IMR-90 (cell line): ENCODE measurements around the gene TBPL1. TPM values are rescaled to one million over a fixed set of nuclear protein-coding genes. Genes with fewer than 3 reads are reported as not detected.

Source experiments
- ATAC-seq: fragments of 200-7000 bp; cut with Tn5 transposase; 2 replicates; pipeline ENCODE4 v1.9.1; 2020; ENCODE audit warnings: low read depth, mild to moderate bottlenecking, moderate library complexity
- BruUV-seq: library from RNA; stranded (reverse); fragments of 400-500 nt; replicated peaks from 2 replicates; lab custom pipeline; 2021; lab: Mats Ljungman, UMichigan
- CTCF ChIA-PET: fragments of 300-600 bp; formaldehyde crosslinking; extraction: SDS; loops from one replicate; lab custom pipeline; 2021; ENCODE audit warnings: antibody characterized with exemption; lab: Yijun Ruan, JAX
- POLR2A ChIA-PET: fragments of 300-600 bp; sonication (Branson Sonifier 250); formaldehyde crosslinking; loops from one replicate; lab custom pipeline; 2022; ENCODE audit warnings: antibody characterized with exemption; ENCODE audit not compliant: unreplicated experiment; lab: Charles Lee
- DNase-seq: peaks from one replicate; pipeline ENCODE4 v3.0.0; 2013
- H2AFZ ChIP-seq: replicated peaks from 2 replicates; pipeline ENCODE3; 2013; ENCODE audit warnings: low read length, mild to moderate bottlenecking; ENCODE audit not compliant: poor library complexity
- H2AK5ac ChIP-seq: 2 replicates; pipeline ENCODE4 v1.6.1; 2013; ENCODE audit warnings: low read depth, low read length, inconsistent platforms
- H2AK9ac ChIP-seq: replicated peaks from 2 replicates; pipeline ENCODE3; 2013; ENCODE audit warnings: mild to moderate bottlenecking, low read depth, low read length, moderate library complexity; ENCODE audit not compliant: poor library complexity
- H2BK120ac ChIP-seq: 2 replicates; pipeline ENCODE4 v1.6.1; 2013; ENCODE audit warnings: low read depth, low read length, inconsistent platforms
- H2BK15ac ChIP-seq: 3 replicates; pipeline ENCODE4 v1.6.1; 2013; ENCODE audit warnings: low read depth, low read length, inconsistent platforms
- H2BK20ac ChIP-seq: 2 replicates; pipeline ENCODE4 v1.6.1; 2013; ENCODE audit warnings: low read depth, mild to moderate bottlenecking, inconsistent platforms, low read length, moderate library complexity
- H2BK5ac ChIP-seq: 2 replicates; pipeline ENCODE4 v1.6.1; 2013; ENCODE audit warnings: mild to moderate bottlenecking, low read depth, low read length, inconsistent platforms; ENCODE audit not compliant: poor library complexity, severe bottlenecking
- H3K14ac ChIP-seq: replicated peaks from 2 replicates; pipeline ENCODE4 v1.6.1; 2013; ENCODE audit warnings: low read depth, low read length, inconsistent platforms
- H3K18ac ChIP-seq: 2 replicates; pipeline ENCODE4 v1.6.1; 2013; ENCODE audit warnings: low read depth, low read length, control low read depth
- H3K23ac ChIP-seq: 2 replicates; pipeline ENCODE4 v1.6.1; 2013; ENCODE audit warnings: low read depth, low read length, inconsistent platforms
- H3K27ac ChIP-seq: 2 replicates; pipeline ENCODE4 v1.5.1; 2013; ENCODE audit warnings: mild to moderate bottlenecking, control low read depth, low read length; ENCODE audit not compliant: insufficient read depth
- H3K27me3 ChIP-seq: 2 replicates; pipeline ENCODE4 v1.6.1; 2013; ENCODE audit warnings: low read length; ENCODE audit not compliant: control insufficient read depth, insufficient read depth
- H3K36me3 ChIP-seq: 2 replicates; pipeline ENCODE4 v1.6.1; 2013; ENCODE audit warnings: low read length, mixed read lengths; ENCODE audit not compliant: control insufficient read depth, insufficient read depth
- H3K4ac ChIP-seq: 2 replicates; pipeline ENCODE4 v1.6.1; 2013; ENCODE audit warnings: low read depth, low read length, inconsistent platforms
- H3K4me1 ChIP-seq: 2 replicates; pipeline ENCODE4 v1.6.1; 2013; ENCODE audit warnings: low read length, mixed read lengths; ENCODE audit not compliant: control insufficient read depth, insufficient read depth
- H3K4me2 ChIP-seq: 2 replicates; pipeline ENCODE4 v1.6.1; 2013; ENCODE audit warnings: low read depth, mild to moderate bottlenecking, control low read depth, low read length, moderate library complexity
- H3K4me3 ChIP-seq: 2 replicates; pipeline ENCODE4 v1.5.1; 2013; ENCODE audit warnings: low read depth, mild to moderate bottlenecking, control low read depth, low read length, moderate library complexity; ENCODE audit not compliant: insufficient read depth
- H3K56ac ChIP-seq: 2 replicates; pipeline ENCODE4 v1.6.1; 2013; ENCODE audit warnings: low read length, inconsistent platforms; ENCODE audit not compliant: insufficient read depth; ENCODE audit errors: extremely low read depth
- H3K79me1 ChIP-seq, 2 experiments: 2 replicates each; pipeline ENCODE4 v1.6.1; 2013; ENCODE audit warnings: low read length in 2 of 2, inconsistent platforms in 1 of 2, low read depth in 1 of 2
- H3K9ac ChIP-seq: 2 replicates; pipeline ENCODE4 v1.6.1; 2013; ENCODE audit warnings: low read depth, low read length, control low read depth
- H3K9me1 ChIP-seq: 2 replicates; pipeline ENCODE4 v1.6.1; 2013; ENCODE audit warnings: low read length, inconsistent platforms; ENCODE audit not compliant: insufficient read depth
- H3K9me3 ChIP-seq: 2 replicates; pipeline ENCODE4 v1.6.1; 2013; ENCODE audit warnings: low read length; ENCODE audit not compliant: control insufficient read depth, insufficient read depth
- H4K20me1 ChIP-seq: 2 replicates; pipeline ENCODE4 v1.6.1; 2013; ENCODE audit warnings: low read length, inconsistent platforms; ENCODE audit not compliant: insufficient read depth
- H4K5ac ChIP-seq: 2 replicates; pipeline ENCODE4 v1.6.1; 2013; ENCODE audit warnings: mild to moderate bottlenecking, low read depth, low read length, control low read depth
- H4K8ac ChIP-seq, 2 experiments: 2 replicates each; pipeline ENCODE4 v1.6.1; 2013; ENCODE audit warnings: low read depth in 2 of 2, low read length in 2 of 2, control low read depth in 1 of 2, inconsistent platforms in 1 of 2
- H4K91ac ChIP-seq: 2 replicates; pipeline ENCODE4 v1.6.1; 2013; ENCODE audit warnings: low read depth, low read length, inconsistent platforms; ENCODE audit not compliant: insufficient read depth
- CEBPB ChIP-seq: IDR thresholded peaks from 2 replicates; pipeline ENCODE4 v1.6.1; 2012; ENCODE audit warnings: low read depth, low read length, improper control_type of control experiment
- CHD1 ChIP-seq: IDR thresholded peaks from 2 replicates; pipeline ENCODE4 v1.6.1; 2012; ENCODE audit warnings: low read depth, low read length, improper control_type of control experiment
- CTCF ChIP-seq: conservative IDR thresholded peaks from 2 replicates; pipeline ENCODE4 v1.5.1; 2012; ENCODE audit warnings: mild to moderate bottlenecking, low read depth, low read length, improper control_type of control experiment
- ELK1 ChIP-seq: fragments of 150-350 bp; IDR thresholded peaks from 2 replicates; pipeline ENCODE4 v1.6.1; 2016; ENCODE audit warnings: low read depth, mild to moderate bottlenecking, low read length, moderate library complexity, borderline replicate concordance
- MXI1 ChIP-seq: IDR thresholded peaks from 2 replicates; pipeline ENCODE4 v1.6.1; 2012; ENCODE audit warnings: low read depth, mild to moderate bottlenecking, low read length, moderate library complexity, borderline replicate concordance
- POLR2A ChIP-seq: IDR thresholded peaks from 2 replicates; pipeline ENCODE4 v1.6.1; 2012; ENCODE audit warnings: mild to moderate bottlenecking, low read depth, low read length
- RCOR1 ChIP-seq: IDR thresholded peaks from 2 replicates; pipeline ENCODE4 v1.6.1; 2012; ENCODE audit warnings: mild to moderate bottlenecking, low read length, improper control_type of control experiment; ENCODE audit not compliant: insufficient replicate concordance
- USF2 ChIP-seq: fragments of 150-350 bp; IDR thresholded peaks from 2 replicates; pipeline ENCODE4 v1.6.1; 2017; ENCODE audit warnings: mild to moderate bottlenecking, antibody characterized with exemption, low read length, low read depth
- WGBS, 2 experiments: methylation state at CpG; one replicate each; pipeline versions ENCODE4 v1.1.5 to v1.1.7; 2013; ENCODE audit warnings: missing lambda C conversion rate in 2 of 2; ENCODE audit not compliant: insufficient read length in 1 of 2; ENCODE audit errors: extremely low coverage in 2 of 2; 5-methylcytosine and 5-hydroxymethylcytosine counted together
- dilution Hi-C: fragments of 300-500 bp; cut with HindIII; formaldehyde crosslinking; loops from one replicate; pipeline ENCODE4 v1.14.3; 2018; ENCODE audit warnings: low sequenced_read_pairs; ENCODE audit not compliant: unreplicated experiment
- in situ Hi-C: fragments of 300-500 bp; cut with MboI; formaldehyde crosslinking; loops from 3 replicates; pipeline ENCODE4 v1.14.3; 2019; ENCODE audit warnings: low sequenced_read_pairs, inconsistent platforms, mixed read lengths
- intact Hi-C: fragments of 100-400 bp; cut with micrococcal nuclease; formaldehyde crosslinking; loops from 2 replicates; pipeline ENCODE4 v1.10.0; 2022
- polyA plus RNA-seq, 3 experiments: library from polyadenylated mRNA; depleted of rRNA; stranded (reverse); fragments of >200 nt; gene quantifications; 2 replicates each; pipeline ENCODE4 v1.2.3, GENCODE V29; 2012; ENCODE audit warnings: low replicate concordance in 1 of 3
- total RNA-seq: library from RNA; depleted of rRNA; stranded (reverse); fragments of >200 nt; gene quantifications from 2 replicates; pipeline ENCODE4 v1.2.3, GENCODE V29; 2012

Gene TBPL1
- total and polyA plus RNA-seq, 2 of the 4 experiments (the other 2 are of a cell fraction) = 25.6 to 32.5 TPM

GRCh38 chr6:134034961-134035822, 82.2 kb downstream of the TBPL1 start:
- no peak overlapping the region for H2BK20ac ChIP-seq
- H3K18ac ChIP-seq = no peak overlapping the region
- no peak overlapping the region for H3K23ac ChIP-seq
- in situ Hi-C loops (no loop called here), intact Hi-C loops (no loop called here), dilution Hi-C loops (no loop called here)
- H3K9me3 ChIP-seq = no peaks in the 10 kb centered on the region
- H3K4me3 ChIP-seq = no peak overlapping the region
- no peak overlapping the region for H3K56ac ChIP-seq
- BruUV-seq = no TSS peak
- no peaks in the 10 kb centered on the region for H4K20me1 ChIP-seq
- H4K91ac ChIP-seq = no peak overlapping the region
- no peaks in the 10 kb centered on the region for H3K79me1 ChIP-seq
- H4K5ac ChIP-seq = no peak overlapping the region; the same call in 1 of the 2 replicates
- no peak overlapping the region for H3K27ac ChIP-seq
- H2AK5ac ChIP-seq = no peak overlapping the region
- 0 out of 2 replicates have a peak, but pooled peaks cover 5% of the 10 kb centered on the region for H3K9me1 ChIP-seq
- H3K9ac ChIP-seq = no peak overlapping the region
- H2BK5ac ChIP-seq = no peak overlapping the region
- H2BK120ac ChIP-seq = no peak overlapping the region
- TF ChIP-seq CTCF (no peak), ELK1 (no peak), USF2 (no peak), POLR2A (no peak), RCOR1 (no peak), CHD1 (no peak), CEBPB (no peak), MXI1 (no peak)
- CTCF ChIA-PET = no interaction called here
- no peak overlapping the region for H3K4ac ChIP-seq
- DNase-seq = no peak
- H3K4me1 ChIP-seq = peaks cover 1% of the 10 kb centered on the region
- no peaks in the 10 kb centered on the region for H3K27me3 ChIP-seq
- H2BK15ac ChIP-seq = no peak overlapping the region
- H2AFZ ChIP-seq = no peak overlapping the region
- 67 to 100% methylated on average over 1 of the region's 7 CpGs for WGBS, 2 experiments
- no peaks in the 10 kb centered on the region for H3K36me3 ChIP-seq
- H2AK9ac ChIP-seq = no peak overlapping the region
- H3K14ac ChIP-seq = peak overlapping the region; percentile 15; the same call in 1 of the 2 replicates
- no peak for ATAC-seq
- no peak overlapping the region for H4K8ac ChIP-seq
- POLR2A ChIA-PET = no interaction called here
- H3K4me2 ChIP-seq = no peak overlapping the region
